Upper lobe of left lung (tissue), 6 donors: ENCODE measurements around the gene NEBL. TPM values are rescaled to one million over a fixed set of nuclear protein-coding genes. Genes with fewer than 3 reads are reported as not detected.

ENCODE experiments used
- ATAC-seq, 2 donors: fragments of 200-7000 bp; cut with Tn5 transposase; one replicate each; pipeline ENCODE4 v1.9.1; 2022; ENCODE audit warnings: mild to moderate bottlenecking in 2 of 2, moderate library complexity in 2 of 2; ENCODE audit not compliant: low FRiP score in 2 of 2
- DNase-seq, 2 donors: peaks; one replicate each; pipeline ENCODE4 v3.0.0-alpha.2; 2019 to 2020
- H3K27ac ChIP-seq, 4 donors: fragments of 200-600 bp; sonication (generic); one replicate each; pipeline ENCODE4 v1.5.1; 2016 to 2019
- H3K27me3 ChIP-seq, 4 donors: fragments of 200-600 bp; sonication (generic); one replicate each; pipeline ENCODE4 v1.5.1; 2017 to 2019
- H3K36me3 ChIP-seq, 4 donors: fragments of 200-600 bp; sonication (generic); one replicate each; pipeline ENCODE4 v1.5.1; 2016 to 2019
- H3K4me1 ChIP-seq, 4 donors: fragments of 200-600 bp; sonication (generic); one replicate each; pipeline ENCODE4 v1.5.1; 2018 to 2019
- H3K4me3 ChIP-seq, 4 donors: fragments of 200-600 bp; sonication (generic); one replicate each; pipeline ENCODE4 v1.5.1; 2017 to 2019; ENCODE audit warnings: mild to moderate bottlenecking in 2 of 4, moderate library complexity in 1 of 4
- H3K9me3 ChIP-seq, 4 donors: fragments of 200-600 bp; sonication (generic); one replicate each; pipeline ENCODE4 v1.5.1; 2018 to 2019
- CTCF ChIP-seq, 6 experiments: fragments of 450-650 bp in 4 of 6; fragments of 200-600 bp in 2 of 6; sonication (generic) in 2 of 6; IDR thresholded peaks; one replicate each; pipeline ENCODE4 v1.5.1; 2016 to 2019; ENCODE audit warnings: antibody characterized with exemption in 6 of 6
- EP300 ChIP-seq, 4 donors: sonication (generic); formaldehyde crosslinking; IDR thresholded peaks; one replicate each; pipeline ENCODE4 v1.5.1; 2017; ENCODE audit warnings: antibody characterized with exemption in 4 of 4, control low read depth in 2 of 4
- POLR2A ChIP-seq, 4 donors: fragments of 450-650 bp; IDR thresholded peaks; one replicate each; pipeline ENCODE4 v1.5.1; 2016 to 2017; ENCODE audit warnings: antibody characterized with exemption in 4 of 4, mild to moderate bottlenecking in 2 of 4
- POLR2AphosphoS5 ChIP-seq, 2 donors: sonication (generic); formaldehyde crosslinking; IDR thresholded peaks; one replicate each; pipeline ENCODE4 v1.5.1; 2017; ENCODE audit warnings: antibody characterized with exemption in 2 of 2
- WGBS, 2 donors: methylation state at CpG; one replicate each; pipeline ENCODE4 v1.1.5; 2017 to 2018; 5-methylcytosine and 5-hydroxymethylcytosine counted together
- total RNA-seq, 6 donors: library from RNA; depleted of rRNA in 4 of 6; stranded (reverse); fragments of >200 nt in 4 of 6; gene quantifications; one replicate each; pipeline versions ENCODE4 v1.1.0 to v1.2.1, GENCODE V29; 2016 to 2021
- donor health status: DM: no; HTN: no; CAD: no; lungs with moderate emphysema.
- donor health status: DM: no; HTN: yes; CAD: no; lungs with severe emphysema.

The NEBL gene
- total RNA-seq, 6 donors from 2014 or later = 61.2 to 274 (median 134) TPM

GRCh38 chr10:20922451-20922850, 25.3 kb upstream of the NEBL start:
- 70 to 75% methylated on average over 5 of the region's 5 CpGs for WGBS, 2 donors
- no peak overlapping the region for H3K27ac ChIP-seq
- DNase-seq (no peak), ATAC-seq (no peak)
- no peaks in the 10 kb centered on the region for H3K36me3 ChIP-seq
- no peaks in the 10 kb centered on the region for H3K9me3 ChIP-seq
- no peaks in the 10 kb centered on the region for H3K4me1 ChIP-seq
- H3K4me3 ChIP-seq = no peak overlapping the region
- no peaks in the 10 kb centered on the region for H3K27me3 ChIP-seq
- TF ChIP-seq POLR2AphosphoS5 (IDR thresholded peaks at IDR 0.05) (no peak), EP300 (IDR thresholded peaks at IDR 0.05) (no peak), CTCF (IDR thresholded peaks at IDR 0.05) (no peak), POLR2A (IDR thresholded peaks at IDR 0.05) (no peak)

- H3K9me3 ChIP-seq = no peaks in the 10 kb centered on the region
- TF ChIP-seq CTCF (IDR thresholded peaks at IDR 0.05) = no peak
- TF ChIP-seq EP300 (IDR thresholded peaks at IDR 0.05) = no peak
- no peak for TF ChIP-seq POLR2A (IDR thresholded peaks at IDR 0.05)
- no peak for TF ChIP-seq POLR2AphosphoS5 (IDR thresholded peaks at IDR 0.05)
- 86 to 89% methylated on average over 4 of the region's 4 CpGs for WGBS, 2 donors
- no peak overlapping the region for H3K27ac ChIP-seq
- no peak for DNase-seq
- ATAC-seq = no peak
- H3K27me3 ChIP-seq = no peaks in the 10 kb centered on the region
- H3K4me1 ChIP-seq = no peaks in the 10 kb centered on the region
- H3K4me3 ChIP-seq = no peak overlapping the region
- H3K36me3 ChIP-seq = no peaks in the 10 kb centered on the region
These were observed 24.9 kb upstream of the NEBL start for GRCh38 chr10:20922033-20922432.

- no peak for DNase-seq
- no peak for ATAC-seq
- Histone ChIP-seq H3K27me3 (no peaks in the 10 kb centered on the region), H3K4me1 (no peaks in the 10 kb centered on the region), H3K27ac (no peak overlapping the region), H3K36me3 (no peaks in the 10 kb centered on the region), H3K4me3 (no peak overlapping the region), H3K9me3 (no peaks in the 10 kb centered on the region)
- TF ChIP-seq CTCF (IDR thresholded peaks at IDR 0.05) = no peak
- TF ChIP-seq EP300 (IDR thresholded peaks at IDR 0.05) = no peak
- no peak for TF ChIP-seq POLR2A (IDR thresholded peaks at IDR 0.05)
- no peak for TF ChIP-seq POLR2AphosphoS5 (IDR thresholded peaks at IDR 0.05)
- 88 to 98% methylated on average over 2 of the region's 2 CpGs for WGBS, 2 donors
These were observed 22.9 kb upstream of the NEBL start for GRCh38 chr10:20920061-20920460.

GRCh38 chr10:20919481-20919880, 22.4 kb upstream of the NEBL start:
- H3K36me3 ChIP-seq = no peaks in the 10 kb centered on the region
- no peaks in the 10 kb centered on the region for H3K9me3 ChIP-seq

GRCh38 chr10:20916976-20917375, 19.9 kb upstream of the NEBL start:
- ATAC-seq (no peak), DNase-seq (no peak)
- H3K27ac ChIP-seq = no peak overlapping the region
- no peaks in the 10 kb centered on the region for H3K36me3 ChIP-seq
- no peaks in the 10 kb centered on the region for H3K27me3 ChIP-seq
- no peak overlapping the region for H3K4me3 ChIP-seq
- TF ChIP-seq CTCF (IDR thresholded peaks at IDR 0.05) (no peak), EP300 (IDR thresholded peaks at IDR 0.05) (no peak), POLR2AphosphoS5 (IDR thresholded peaks at IDR 0.05) (no peak), POLR2A (IDR thresholded peaks at IDR 0.05) (no peak)
- WGBS, 2 donors = 58 to 71% methylated on average over 1 of the region's 1 CpG
- H3K4me1 ChIP-seq = no peaks in the 10 kb centered on the region
- no peaks in the 10 kb centered on the region for H3K9me3 ChIP-seq

More at GRCh38 chr10:20919481-20919880, 22.4 kb upstream of the NEBL start:
- ATAC-seq (no peak), DNase-seq (no peak)
- 85% methylated on average over 4 of the region's 4 CpGs for WGBS, 2 donors
- Histone ChIP-seq H3K27me3 (no peaks in the 10 kb centered on the region), H3K27ac (no peak overlapping the region), H3K4me3 (no peak overlapping the region), H3K4me1 (no peaks in the 10 kb centered on the region)
- TF ChIP-seq POLR2AphosphoS5 (IDR thresholded peaks at IDR 0.05) = no peak
